PC-3 (cell line): ENCODE measurements around the gene HLA-DRA. TPM values are rescaled to one million over a fixed set of nuclear protein-coding genes. Genes with fewer than 3 reads are reported as not detected.

Source experiments
- ATAC-seq: fragments of 200-7000 bp; cut with Tn5 transposase; 2 replicates; pipeline ENCODE4 v1.9.1; 2020; ENCODE audit warnings: mild to moderate bottlenecking, moderate library complexity
- BruUV-seq: library from RNA; stranded (reverse); fragments of 400-500 nt; replicated peaks from 2 replicates; lab custom pipeline; 2021; lab: Mats Ljungman, UMichigan
- CTCF ChIA-PET: fragments of 300-600 bp; sonication (Branson Sonifier 250); formaldehyde crosslinking; loops from one replicate; lab custom pipeline; 2022; ENCODE audit warnings: antibody characterized with exemption; lab: Charles Lee
- POLR2A ChIA-PET: fragments of 300-600 bp; sonication (Branson Sonifier 250); formaldehyde crosslinking; loops from one replicate; lab custom pipeline; 2022; ENCODE audit warnings: antibody characterized with exemption; ENCODE audit not compliant: unreplicated experiment; lab: Charles Lee
- DNase-seq: peaks from one replicate; pipeline ENCODE4 v3.0.0-alpha.2; 2015
- H2AFZ ChIP-seq: fragments of 300-600 bp; sonication (generic); 2 replicates; pipeline ENCODE4 v1.6.0; 2016; ENCODE audit warnings: antibody characterized with exemption, low read length
- H3F3A ChIP-seq: fragments of 300-600 bp; sonication (generic); one replicate; pipeline ENCODE4 v1.6.0; 2017; ENCODE audit warnings: antibody characterized with exemption, low read length, control low read depth, mild to moderate bottlenecking; ENCODE audit not compliant: unreplicated experiment
- H3K27ac ChIP-seq: fragments of 300-600 bp; sonication (generic); 2 replicates; pipeline ENCODE4 v1.5.1; 2016; ENCODE audit warnings: mild to moderate bottlenecking, low read length
- H3K27me3 ChIP-seq: fragments of 300-600 bp; sonication (generic); 2 replicates; pipeline ENCODE4 v1.6.1; 2016; ENCODE audit warnings: low read length, mixed read lengths
- H3K36me3 ChIP-seq: fragments of 300-600 bp; sonication (generic); 2 replicates; pipeline ENCODE4 v1.6.1; 2016; ENCODE audit warnings: low read depth, mixed run types, low read length, mixed read lengths
- H3K4me1 ChIP-seq: fragments of 300-600 bp; sonication (generic); 2 replicates; pipeline ENCODE4 v1.5.1; 2016; ENCODE audit warnings: low read length; ENCODE audit not compliant: insufficient read depth
- H3K4me2 ChIP-seq: fragments of 300-600 bp; sonication (generic); 2 replicates; pipeline ENCODE4 v1.6.0; 2016; ENCODE audit warnings: low read length
- H3K4me3 ChIP-seq: fragments of 300-600 bp; sonication (generic); 2 replicates; pipeline ENCODE4 v1.5.1; 2016; ENCODE audit warnings: mild to moderate bottlenecking, low read length, mixed read lengths
- H3K79me2 ChIP-seq: fragments of 300-600 bp; sonication (generic); 2 replicates; pipeline ENCODE4 v1.6.1; 2017; ENCODE audit warnings: low read length, mixed read lengths
- H3K9ac ChIP-seq: fragments of 300-600 bp; sonication (generic); 2 replicates; pipeline ENCODE4 v1.6.0; 2016; ENCODE audit warnings: mild to moderate bottlenecking, low read length
- H3K9me2 ChIP-seq: fragments of 300-600 bp; sonication (generic); replicated peaks from 2 replicates; pipeline ENCODE4 v1.6.1; 2016; ENCODE audit warnings: mixed run types, low read length, mixed read lengths
- H3K9me3 ChIP-seq: fragments of 300-600 bp; sonication (generic); 2 replicates; pipeline ENCODE4 v1.6.1; 2016; ENCODE audit warnings: low read length, mixed read lengths
- H4K20me1 ChIP-seq: fragments of 300-600 bp; sonication (generic); 2 replicates; pipeline ENCODE4 v1.6.1; 2016; ENCODE audit warnings: low read length, mixed read lengths
- CTCF ChIP-seq: fragments of 300-600 bp; sonication (generic); conservative IDR thresholded peaks from 2 replicates; pipeline ENCODE4 v1.5.1; 2017; ENCODE audit warnings: antibody characterized with exemption, low read depth, mild to moderate bottlenecking, low read length
- EZH2 ChIP-seq: fragments of 300-600 bp; sonication (generic); IDR thresholded peaks from one replicate; pipeline ENCODE4 v1.6.1; 2017; ENCODE audit warnings: antibody characterized with exemption, mild to moderate bottlenecking, low read length; ENCODE audit not compliant: unreplicated experiment
- EZH2phosphoT487 ChIP-seq: fragments of 300-600 bp; sonication (generic); IDR thresholded peaks from 2 replicates; pipeline ENCODE4 v1.6.1; 2018; ENCODE audit warnings: mild to moderate bottlenecking, antibody characterized with exemption, low read length, borderline replicate concordance
- intact Hi-C: fragments of 100-400 bp; cut with micrococcal nuclease; formaldehyde crosslinking; loops from 2 replicates; pipeline ENCODE4 v1.9.0; 2023
- total RNA-seq: library from RNA; depleted of rRNA; stranded (reverse); fragments of >200 nt; gene quantifications from 2 replicates; pipeline ENCODE4 v1.2.3, GENCODE V29; 2014

HLA-DRA gene
- total RNA-seq, 1 experiment from 2014 or later = not detected

DNA sequence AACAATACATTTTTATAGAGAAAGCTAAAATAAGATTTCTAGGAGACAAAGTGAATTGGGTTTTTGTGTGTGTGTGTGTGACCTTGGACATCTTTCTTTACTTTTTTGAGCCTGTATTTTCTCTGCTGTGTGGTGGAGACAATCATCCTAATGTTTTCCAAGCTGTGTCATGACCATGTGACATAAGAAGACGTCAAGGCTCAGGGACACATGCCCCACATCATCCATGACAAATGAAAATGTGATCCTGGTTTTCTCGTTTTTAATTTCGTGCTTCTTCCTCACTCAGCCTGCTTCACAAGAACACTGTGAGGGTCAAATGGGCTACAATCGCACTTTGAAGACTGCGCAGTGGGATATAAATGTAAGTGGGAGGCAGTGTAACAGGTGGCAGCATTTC is 28.8 kb upstream of the HLA-DRA start:
- H3K79me2 ChIP-seq = no peaks in the 10 kb centered on the region
- H3K27me3 ChIP-seq = no peaks in the 10 kb centered on the region; the same call in 1 of the 2 replicates
- H3F3A ChIP-seq = no peaks in the 10 kb centered on the region
- TF ChIP-seq CTCF (no peak), EZH2 (no peak), EZH2phosphoT487 (no peak)
- CTCF ChIA-PET = no interaction called here
- H2AFZ ChIP-seq = no peak overlapping the region
- no peak overlapping the region for H3K4me3 ChIP-seq
- ATAC-seq = no peak
- no peaks in the 10 kb centered on the region for H3K36me3 ChIP-seq
- H3K4me2 ChIP-seq = no peak overlapping the region
- H3K4me1 ChIP-seq = peaks cover 4% of the 10 kb centered on the region; the same call in 1 of the 2 replicates
- BruUV-seq = no TSS peak
- H4K20me1 ChIP-seq = no peaks in the 10 kb centered on the region
- no peaks in the 10 kb centered on the region for H3K9me2 ChIP-seq
- no peak for DNase-seq
- H3K27ac ChIP-seq = no peak overlapping the region
- H3K9ac ChIP-seq = no peak overlapping the region
- POLR2A ChIA-PET = no interaction called here
- intact Hi-C loops = loop anchor here (5.0 kb wide), 1 partner anchor 44 kb away; no protein-coding TSS in a partner anchor
- no peaks in the 10 kb centered on the region for H3K9me3 ChIP-seq

DNA sequence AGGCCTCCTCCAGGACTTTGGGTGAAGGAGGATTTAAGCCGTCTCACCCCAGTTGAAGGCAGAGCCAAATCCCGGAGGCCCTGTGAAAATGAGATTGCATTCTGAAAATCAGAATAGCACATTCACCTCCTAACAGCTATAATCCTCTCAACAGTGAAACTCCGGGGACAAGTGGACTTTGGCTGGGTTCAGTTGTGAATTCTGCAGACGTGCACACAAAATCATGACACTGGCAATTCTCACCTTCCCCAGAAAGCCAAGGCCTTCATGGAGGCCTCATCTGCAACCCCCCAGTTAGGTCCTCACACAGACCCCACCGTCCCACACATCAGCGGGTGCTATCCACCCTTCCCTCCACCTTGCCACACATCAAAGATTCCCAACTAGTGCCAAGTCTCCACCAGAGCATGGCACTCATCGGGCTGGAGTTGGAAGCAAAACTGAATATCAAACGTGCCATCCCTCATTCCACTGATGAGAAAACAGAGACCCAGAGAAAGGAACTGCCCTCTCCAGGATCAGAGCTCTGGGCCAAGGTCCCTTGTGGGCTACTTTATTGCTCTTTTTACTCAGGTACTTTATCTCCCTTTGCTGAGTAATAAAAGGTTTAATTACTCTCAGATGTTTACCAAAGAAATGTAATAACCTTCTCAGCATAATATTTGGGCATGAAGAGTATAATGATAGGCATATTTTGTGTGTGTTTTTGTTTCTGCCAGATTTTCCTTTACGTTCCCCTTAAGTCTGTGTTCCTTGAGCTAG is 27.9 kb upstream of the HLA-DRA start:
- Histone ChIP-seq H3K9ac (no peak overlapping the region), H2AFZ (no peak overlapping the region), H3K27ac (no peak overlapping the region), H4K20me1 (no peaks in the 10 kb centered on the region), H3K27me3 (no peaks in the 10 kb centered on the region; the same call in 1 of the 2 replicates), H3K9me3 (no peaks in the 10 kb centered on the region), H3F3A (no peaks in the 10 kb centered on the region), H3K4me1 (peaks cover 4% of the 10 kb centered on the region; the same call in 1 of the 2 replicates), H3K36me3 (no peaks in the 10 kb centered on the region), H3K9me2 (no peaks in the 10 kb centered on the region), H3K4me3 (no peak overlapping the region), H3K4me2 (no peak overlapping the region), H3K79me2 (no peaks in the 10 kb centered on the region)
- ChIA-PET POLR2A (no interaction called here), CTCF (no interaction called here)
- ATAC-seq (peak; percentile 54), DNase-seq (no peak)
- TF ChIP-seq CTCF (no peak), EZH2 (no peak), EZH2phosphoT487 (no peak)
- no TSS peak for BruUV-seq
- intact Hi-C loops = loop anchor here (2.0 to 5.0 kb wide), 3 partner anchors 44 to 375 kb away; no protein-coding TSS in a partner anchor
